Measurements from ENCODE around the gene GABARAP.

The GABARAP gene

DNA sequence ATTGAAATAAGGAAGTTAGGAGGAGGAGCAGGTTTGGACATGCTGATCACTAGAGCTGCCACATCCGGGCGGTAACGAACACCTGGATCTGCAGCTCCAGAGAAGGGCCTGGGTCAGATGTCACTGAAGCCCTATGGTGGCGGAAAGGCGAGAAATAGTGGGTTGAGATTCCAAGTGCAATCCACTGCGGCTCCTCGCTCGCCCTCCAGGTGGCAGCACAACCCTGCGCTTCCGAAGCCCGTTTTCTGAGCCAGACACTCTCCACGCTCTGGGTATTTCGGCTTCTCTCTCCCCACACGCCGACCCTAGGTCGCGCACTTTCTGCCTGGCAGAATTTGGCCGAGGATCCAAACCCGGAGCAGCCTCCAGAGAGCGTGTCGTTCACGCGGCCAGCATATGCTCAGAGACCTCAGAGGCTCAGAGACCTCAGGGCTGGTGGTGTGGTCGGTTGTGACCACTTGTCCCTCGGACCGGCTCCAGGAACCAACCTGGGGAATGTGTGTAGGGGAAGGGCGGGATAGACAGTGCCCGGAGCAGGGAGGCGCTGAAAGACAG, 38.3 kb upstream of the GABARAP start:
- Histone ChIP-seq H3K9me3 (ENCODE audit: severe bottlenecking) (no peaks in the 10 kb centered on the region), H3K27me3 (ENCODE audit: insufficient read depth, low read depth, severe bottlenecking) (no peaks in the 10 kb centered on the region), H3K36me3 (no peaks in the 10 kb centered on the region), H3K27ac (peak overlapping the region; percentile 49), H3K4me3 (ENCODE audit: low read depth, low read length) (peak overlapping the region; percentile 57)
- TF ChIP-seq, protein P1, sequence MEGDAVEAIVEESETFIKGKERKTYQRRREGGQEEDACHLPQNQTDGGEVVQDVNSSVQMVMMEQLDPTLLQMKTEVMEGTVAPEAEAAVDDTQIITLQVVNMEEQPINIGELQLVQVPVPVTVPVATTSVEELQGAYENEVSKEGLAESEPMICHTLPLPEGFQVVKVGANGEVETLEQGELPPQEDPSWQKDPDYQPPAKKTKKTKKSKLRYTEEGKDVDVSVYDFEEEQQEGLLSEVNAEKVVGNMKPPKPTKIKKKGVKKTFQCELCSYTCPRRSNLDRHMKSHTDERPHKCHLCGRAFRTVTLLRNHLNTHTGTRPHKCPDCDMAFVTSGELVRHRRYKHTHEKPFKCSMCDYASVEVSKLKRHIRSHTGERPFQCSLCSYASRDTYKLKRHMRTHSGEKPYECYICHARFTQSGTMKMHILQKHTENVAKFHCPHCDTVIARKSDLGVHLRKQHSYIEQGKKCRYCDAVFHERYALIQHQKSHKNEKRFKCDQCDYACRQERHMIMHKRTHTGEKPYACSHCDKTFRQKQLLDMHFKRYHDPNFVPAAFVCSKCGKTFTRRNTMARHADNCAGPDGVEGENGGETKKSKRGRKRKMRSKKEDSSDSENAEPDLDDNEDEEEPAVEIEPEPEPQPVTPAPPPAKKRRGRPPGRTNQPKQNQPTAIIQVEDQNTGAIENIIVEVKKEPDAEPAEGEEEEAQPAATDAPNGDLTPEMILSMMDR (IDR thresholded peaks at IDR 0.05; ENCODE audit: low read depth, low read length) = peak; percentile 95
- DNase-seq = peak; percentile 85

DNA sequence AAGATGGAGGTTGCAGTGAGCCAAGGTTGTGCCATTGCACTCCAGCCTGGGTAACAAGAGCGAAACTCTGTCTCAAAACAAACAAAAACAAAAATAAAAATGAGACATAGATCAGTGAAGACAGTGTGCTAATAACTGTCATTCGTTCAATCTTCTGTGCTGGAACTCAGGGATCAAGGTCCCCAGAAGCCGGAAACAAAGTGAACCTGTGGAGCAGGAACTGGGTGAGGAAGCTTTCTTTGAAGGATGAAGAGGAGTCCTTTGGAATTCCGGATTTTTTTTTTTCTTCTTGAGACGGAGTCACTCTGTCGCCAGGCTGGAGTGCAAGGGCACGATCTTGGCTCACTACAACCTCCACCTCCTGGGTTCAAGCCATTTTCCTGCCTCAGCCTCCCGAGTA, 37.2 kb upstream of the GABARAP start:
- H3K27ac ChIP-seq = no peak overlapping the region
- no peak overlapping the region for H3K4me3 ChIP-seq (ENCODE audit: low read depth, low read length)
- DNase-seq = no peak
- TF ChIP-seq, protein P1 (IDR thresholded peaks at IDR 0.05; ENCODE audit: low read depth, low read length) = no peak
- H3K9me3 ChIP-seq (ENCODE audit: severe bottlenecking) = no peaks in the 10 kb centered on the region
- no peaks in the 10 kb centered on the region for H3K27me3 ChIP-seq (ENCODE audit: insufficient read depth, low read depth, severe bottlenecking)
- H3K36me3 ChIP-seq = no peaks in the 10 kb centered on the region

DNA sequence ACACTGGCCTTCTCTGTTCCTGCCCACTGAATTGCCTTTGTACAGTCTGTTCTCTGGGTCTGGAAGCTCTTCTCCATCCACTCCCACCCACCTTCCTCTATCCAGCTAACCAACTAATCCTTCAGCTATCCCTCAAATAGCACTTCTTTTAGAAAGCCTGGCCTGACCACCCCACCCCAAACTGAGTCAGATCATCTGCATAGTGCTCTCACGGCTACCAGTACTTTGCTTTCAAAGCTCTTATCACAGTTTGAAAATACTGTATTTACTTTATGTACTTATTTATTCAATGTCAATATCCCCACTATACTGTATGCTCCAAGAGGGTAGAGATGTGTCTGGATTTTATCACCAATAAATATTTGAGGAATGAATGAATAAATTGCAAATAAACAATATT, 24.5 kb upstream of the GABARAP start:
- Histone ChIP-seq H3K27ac (no peak overlapping the region), H3K9me3 (ENCODE audit: severe bottlenecking) (no peaks in the 10 kb centered on the region), H3K4me3 (ENCODE audit: low read depth, low read length) (no peak overlapping the region), H3K36me3 (no peaks in the 10 kb centered on the region), H3K27me3 (ENCODE audit: insufficient read depth, low read depth, severe bottlenecking) (no peaks in the 10 kb centered on the region)
- TF ChIP-seq, protein P1 (IDR thresholded peaks at IDR 0.05; ENCODE audit: low read depth, low read length) = no peak
- DNase-seq = no peak

DNA sequence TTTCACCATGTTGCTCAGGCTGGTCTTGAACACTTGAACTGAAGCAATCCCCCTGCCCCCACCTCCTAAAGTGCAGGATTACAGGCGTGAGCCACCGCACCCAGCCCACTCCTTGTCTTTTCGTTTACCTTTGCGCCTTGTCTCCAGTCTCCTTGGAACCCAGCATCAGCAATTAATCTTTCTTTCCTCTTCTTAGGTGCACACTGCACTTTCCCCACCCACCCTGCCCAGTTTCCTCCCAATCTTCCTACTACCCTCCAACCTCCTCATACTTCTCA, 21.5 kb upstream of the GABARAP start:
- DNase-seq = no peak
- Histone ChIP-seq H3K9me3 (ENCODE audit: severe bottlenecking) (no peaks in the 10 kb centered on the region), H3K27ac (peak overlapping the region; percentile 42), H3K4me3 (ENCODE audit: low read depth, low read length) (no peak overlapping the region), H3K36me3 (peaks cover 10% of the 10 kb centered on the region), H3K27me3 (ENCODE audit: insufficient read depth, low read depth, severe bottlenecking) (no peaks in the 10 kb centered on the region)
- TF ChIP-seq, protein P1 (IDR thresholded peaks at IDR 0.05; ENCODE audit: low read depth, low read length) = no peak

DNA sequence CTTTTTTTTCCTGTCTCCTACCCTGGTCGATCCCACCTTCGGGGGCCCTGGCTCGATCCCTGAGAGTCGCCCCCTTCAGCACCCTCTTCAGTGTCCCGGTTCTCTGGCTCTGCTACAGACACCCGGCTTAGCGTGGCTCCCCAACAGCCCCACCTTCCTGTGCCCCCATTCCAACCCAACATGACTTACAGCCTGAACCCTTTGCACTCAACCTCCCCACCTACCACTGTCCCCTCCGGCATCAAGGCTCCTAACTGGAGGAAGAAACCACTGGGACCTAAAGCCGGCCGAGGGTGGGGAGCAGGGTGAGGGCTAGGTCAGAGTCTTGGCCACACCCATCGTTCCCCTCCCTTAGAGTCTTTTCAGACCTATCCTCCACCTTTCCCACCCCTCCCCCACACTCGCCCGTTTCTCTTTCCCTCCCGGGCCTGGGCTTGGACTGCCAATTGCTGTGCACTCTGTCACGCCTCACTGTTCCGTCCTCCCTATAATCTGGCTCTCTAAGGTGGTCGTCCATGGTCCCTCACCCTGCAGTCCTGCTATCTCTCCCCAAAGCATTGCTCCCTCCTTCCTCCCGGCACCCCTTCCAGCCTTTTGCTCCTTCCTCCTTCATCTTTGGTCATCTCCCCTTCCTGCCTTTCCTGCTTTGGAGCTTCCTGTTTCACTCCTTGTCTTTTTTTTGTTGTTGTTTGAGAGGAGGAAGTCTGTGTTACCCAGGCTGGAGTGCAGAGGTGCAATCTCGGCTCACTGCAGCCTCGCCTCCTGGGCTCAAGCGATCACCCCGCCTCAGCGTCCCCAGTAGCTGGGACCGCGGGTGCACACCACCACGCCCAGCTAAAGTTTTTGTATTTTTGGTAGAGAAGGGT, 20.9 kb upstream of the GABARAP start:
- TF ChIP-seq, protein P1 (IDR thresholded peaks at IDR 0.05; ENCODE audit: low read depth, low read length) = no peak
- H3K9me3 ChIP-seq (ENCODE audit: severe bottlenecking) = no peaks in the 10 kb centered on the region
- no peaks in the 10 kb centered on the region for H3K27me3 ChIP-seq (ENCODE audit: insufficient read depth, low read depth, severe bottlenecking)
- H3K36me3 ChIP-seq = peaks cover 15% of the 10 kb centered on the region
- H3K4me3 ChIP-seq (ENCODE audit: low read depth, low read length) = no peak overlapping the region
- H3K27ac ChIP-seq = peak overlapping the region; percentile 42
- DNase-seq = peak; percentile 57

All from WERI-Rb-1 (cell line).